Measurements from ENCODE around the gene CDSN.
A peak's percentile ranks its signal among the peaks of the same experiment; 100 is the strongest.

- TF ChIP-seq CTCF (IDR thresholded peaks at IDR 0.05; ENCODE audit: insufficient read depth, low read length), result peak; percentile 38
- TF ChIP-seq SPI1 (IDR thresholded peaks at IDR 0.05; ENCODE audit: borderline replicate concordance, low read depth), result no peak
- TF ChIP-seq POLR2AphosphoS5 (IDR thresholded peaks at IDR 0.05; ENCODE audit: low read depth), result no peak
- no peak for TF ChIP-seq REST (IDR thresholded peaks at IDR 0.05; ENCODE audit: insufficient replicate concordance, low read depth)
- no peak for TF ChIP-seq GABPA (IDR thresholded peaks at IDR 0.05; ENCODE audit: low read depth)
These were observed 36.4 kb downstream of the CDSN start for GRCh38 chr6:31083742-31084354.
